OCI-LY7 (cell line): ENCODE data around the gene BOK. TPM values are rescaled to one million over a fixed set of nuclear protein-coding genes. Genes with fewer than 3 reads are reported as not detected.

Experiments
- BruUV-seq: library from RNA; stranded (reverse); fragments of 400-500 nt; replicated peaks from 2 replicates; lab custom pipeline; 2021; lab: Mats Ljungman, UMichigan
- CTCF ChIA-PET: fragments of 300-600 bp; sonication (Branson Sonifier 250); formaldehyde crosslinking; loops from one replicate; lab custom pipeline; 2022; ENCODE audit warnings: antibody characterized with exemption; ENCODE audit not compliant: unreplicated experiment; lab: Charles Lee
- POLR2A ChIA-PET: fragments of 300-600 bp; sonication (Branson Sonifier 250); formaldehyde crosslinking; loops from one replicate; lab custom pipeline; 2022; ENCODE audit warnings: antibody characterized with exemption; lab: Charles Lee
- DNase-seq: peaks from one replicate; pipeline ENCODE4 v3.0.0-alpha.2; 2015; ENCODE audit warnings: low spot score
- H2AFZ ChIP-seq: fragments of 200-600 bp; sonication (generic), shearing (Covaris generic); 2 replicates; pipeline ENCODE4 v1.6.1; 2014; ENCODE audit warnings: mild to moderate bottlenecking, antibody characterized with exemption, low read length, moderate library complexity
- H3K27ac ChIP-seq: fragments of 200-600 bp; sonication (generic); 2 replicates; pipeline ENCODE4 v1.5.1; 2014; ENCODE audit warnings: mixed run types, low read depth, mild to moderate bottlenecking, moderate library complexity, low read length, inconsistent platforms; ENCODE audit not compliant: poor library complexity, severe bottlenecking
- H3K36me3 ChIP-seq: fragments of 200-600 bp; sonication (generic); 2 replicates; pipeline ENCODE4 v1.6.1; 2014; ENCODE audit warnings: mild to moderate bottlenecking, antibody characterized with exemption, low read length, moderate library complexity, mixed read lengths; ENCODE audit not compliant: insufficient read depth
- H3K4me1 ChIP-seq: fragments of 200-600 bp; sonication (generic); 2 replicates; pipeline ENCODE4 v1.5.1; 2014; ENCODE audit warnings: mild to moderate bottlenecking, low read length; ENCODE audit not compliant: insufficient read depth, poor library complexity, severe bottlenecking
- H3K4me2 ChIP-seq: fragments of 200-600 bp; sonication (generic); 2 replicates; pipeline ENCODE4 v1.6.1; 2014; ENCODE audit warnings: mild to moderate bottlenecking, low read length
- H3K4me3 ChIP-seq: fragments of 200-600 bp; sonication (generic); 2 replicates; pipeline ENCODE4 v1.5.1; 2014; ENCODE audit warnings: mild to moderate bottlenecking, low read depth, low read length; ENCODE audit not compliant: poor library complexity, severe bottlenecking
- H3K79me2 ChIP-seq: fragments of 200-600 bp; sonication (generic); 2 replicates; pipeline ENCODE4 v1.6.1; 2016; ENCODE audit warnings: low read depth, mild to moderate bottlenecking, low read length, moderate library complexity, mixed read lengths; ENCODE audit not compliant: insufficient read depth
- H3K9me2 ChIP-seq: fragments of 200-600 bp; sonication (generic); 2 replicates; pipeline ENCODE4 v1.6.1; 2016; ENCODE audit warnings: mild to moderate bottlenecking, low read length, mixed read lengths; ENCODE audit not compliant: insufficient read depth
- H3K9me3 ChIP-seq: fragments of 200-600 bp; sonication (generic); 2 replicates; pipeline ENCODE4 v1.6.1; 2014; ENCODE audit warnings: mild to moderate bottlenecking, mixed run types, low read length, mixed read lengths
- H4K20me1 ChIP-seq: fragments of 200-600 bp; sonication (generic); 2 replicates; pipeline ENCODE4 v1.6.1; 2014; ENCODE audit warnings: mild to moderate bottlenecking, antibody characterized with exemption, low read length, moderate library complexity, mixed read lengths; ENCODE audit not compliant: insufficient read depth
- CTCF ChIP-seq: fragments of 200-600 bp; sonication (generic); conservative IDR thresholded peaks from 2 replicates; pipeline ENCODE4 v1.5.1; 2014; ENCODE audit warnings: mild to moderate bottlenecking, antibody characterized with exemption, low read length, moderate library complexity, mixed read lengths
- EZH2phosphoT487 ChIP-seq: fragments of 200-600 bp; sonication (generic); IDR thresholded peaks from 2 replicates; pipeline ENCODE4 v1.6.1; 2018; ENCODE audit warnings: low read depth, borderline replicate concordance, mild to moderate bottlenecking, mixed run types, antibody characterized with exemption, low read length, moderate library complexity, mixed read lengths
- intact Hi-C: fragments of 100-400 bp; cut with micrococcal nuclease; formaldehyde crosslinking; loops from one replicate; pipeline ENCODE4 v1.10.0; 2022; ENCODE audit not compliant: unreplicated experiment
- total RNA-seq, 2 experiments: library from RNA; depleted of rRNA in 1 of 2; stranded (reverse); fragments of >200 nt in 1 of 2; shearing (Covaris generic) in 1 of 2; gene quantifications; 2 replicates each; pipeline ENCODE4 v1.2.3, GENCODE V29; 2014 to 2022

The BOK gene
- total RNA-seq, 2 experiments from 2014 or later, result not detected

GRCh38 chr2:241601841-241602240 is 43.3 kb downstream of the BOK start:
- Histone ChIP-seq H3K4me3 (no peak overlapping the region), H3K9me2 (no peaks in the 10 kb centered on the region), H3K4me2 (no peak overlapping the region), H3K27ac (no peak overlapping the region), H4K20me1 (no peaks in the 10 kb centered on the region), H3K36me3 (peaks cover 88% of the 10 kb centered on the region), H3K79me2 (no peaks in the 10 kb centered on the region), H2AFZ (no peak overlapping the region), H3K9me3 (no peaks in the 10 kb centered on the region), H3K4me1 (no peaks in the 10 kb centered on the region)
- ChIA-PET CTCF (interaction anchor here (0.6 kb wide), 1 partner anchor 844 kb away, joined by 3 read pairs; no protein-coding TSS in a partner anchor), POLR2A (no interaction called here)
- TF ChIP-seq CTCF (no peak), EZH2phosphoT487 (no peak)
- no peak for DNase-seq
- BruUV-seq, result no TSS peak
- intact Hi-C loops, result no loop called here

- H2AFZ ChIP-seq, result no peak overlapping the region
- H3K9me2 ChIP-seq, result no peaks in the 10 kb centered on the region
- peaks cover 84% of the 10 kb centered on the region for H3K36me3 ChIP-seq
- POLR2A ChIA-PET, result no interaction called here
- H3K79me2 ChIP-seq, result no peaks in the 10 kb centered on the region
- no peaks in the 10 kb centered on the region for H4K20me1 ChIP-seq
- intact Hi-C loops, result no loop called here
- no peaks in the 10 kb centered on the region for H3K9me3 ChIP-seq
- DNase-seq, result no peak
- H3K4me3 ChIP-seq, result no peak overlapping the region
- TF ChIP-seq CTCF (no peak), EZH2phosphoT487 (no peak)
- H3K27ac ChIP-seq, result no peak overlapping the region
- H3K4me1 ChIP-seq, result no peaks in the 10 kb centered on the region
- BruUV-seq, result no TSS peak
- H3K4me2 ChIP-seq, result no peak overlapping the region
- CTCF ChIA-PET, result no interaction called here
Observed at GRCh38 chr2:241602720-241603119, 44.2 kb downstream of the BOK start.

GRCh38 chr2:241603686-241604085 is 45.1 kb downstream of the BOK start:
- Histone ChIP-seq H3K4me2 (no peak overlapping the region), H2AFZ (no peak overlapping the region), H3K27ac (no peak overlapping the region), H3K9me2 (no peaks in the 10 kb centered on the region), H4K20me1 (no peaks in the 10 kb centered on the region), H3K4me1 (no peaks in the 10 kb centered on the region), H3K9me3 (no peaks in the 10 kb centered on the region), H3K4me3 (no peak overlapping the region), H3K79me2 (no peaks in the 10 kb centered on the region), H3K36me3 (peaks cover 78% of the 10 kb centered on the region)
- POLR2A ChIA-PET, result interaction anchor here (0.6 to 0.7 kb wide), 2 partner anchors 15 to 83 kb away, joined by 3 read pairs; partner anchors contain the start of gene DTYMK
- CTCF ChIA-PET, result no interaction called here
- no TSS peak for BruUV-seq
- no peak for DNase-seq
- TF ChIP-seq EZH2phosphoT487, result no peak
- TF ChIP-seq CTCF, result no peak
- intact Hi-C loops, result no loop called here
